Activated naive CD4-positive, alpha-beta T cell treated with Interleukin-2 at 50 U/mL for 16 hours (primary cell): Measurements from ENCODE around the gene TP53RK.
A peak's percentile ranks its signal among the peaks of the same experiment; 100 is the strongest.

Experiments
- DNase-seq: peaks from one replicate; pipeline ENCODE4 v3.0.0-alpha.2; 2020

The TP53RK gene

DNA sequence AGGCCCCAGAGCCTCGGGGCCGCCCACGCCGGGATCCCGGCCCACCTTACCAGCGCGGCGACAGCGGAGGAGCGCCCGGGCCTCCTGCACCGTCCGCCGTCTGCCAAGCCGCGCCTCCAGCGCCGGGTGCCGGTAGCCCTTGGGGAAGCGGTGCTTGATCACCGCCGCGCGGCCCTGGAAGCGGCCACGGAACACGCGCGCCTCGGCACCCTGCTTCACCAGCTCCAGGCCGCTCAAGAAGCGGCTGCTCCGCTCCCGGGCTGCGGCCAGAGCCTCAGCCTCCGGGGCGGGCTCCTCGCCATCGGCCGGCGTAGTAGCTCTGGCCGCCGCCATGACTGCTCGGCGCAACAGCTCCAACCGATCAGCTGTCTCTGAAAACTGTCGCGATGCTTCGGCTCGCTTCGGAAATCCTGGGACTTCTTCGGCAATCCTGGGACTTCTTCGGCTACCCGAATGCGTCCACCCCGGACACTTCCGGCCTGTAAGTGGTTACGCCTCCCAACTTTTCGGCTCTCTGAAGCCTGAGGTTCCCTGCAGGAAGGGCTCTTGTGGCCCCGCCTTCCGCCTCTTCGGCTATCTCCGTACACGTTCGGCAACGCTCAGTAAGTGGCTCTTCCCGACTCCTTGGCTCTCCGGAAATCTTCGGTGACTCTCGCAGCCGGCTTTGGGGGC, at the start of gene TP53RK:
TSS of gene TP53RK (minus strand) at position 363 of the 672 bp plus-strand sequence. CDS start at position 333, 30 bp downstream.
- DNase-seq: peak; percentile 96

DNA sequence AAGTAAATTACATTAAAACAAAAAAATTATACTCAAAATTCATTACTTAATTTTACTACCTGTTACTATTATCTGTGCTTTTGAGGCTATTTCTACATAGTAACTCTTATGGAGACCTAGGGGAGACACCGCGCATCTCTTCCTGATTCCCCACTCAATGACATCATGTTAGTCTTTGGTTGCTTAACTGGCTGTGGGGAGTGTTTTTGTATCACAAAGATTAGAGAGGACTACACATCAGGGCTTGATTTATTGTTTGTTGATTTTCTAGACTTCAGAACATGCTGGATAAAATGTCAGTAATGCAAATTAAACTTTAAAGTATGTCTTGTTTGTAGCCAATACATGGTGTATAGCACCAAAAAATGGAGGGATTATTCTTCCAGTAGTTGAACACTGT, 46.2 kb upstream of the TP53RK start:
- DNase-seq: no peak

GRCh38 chr20:46731770-46732169, 42.5 kb upstream of the TP53RK start:
- no peak for DNase-seq

DNA sequence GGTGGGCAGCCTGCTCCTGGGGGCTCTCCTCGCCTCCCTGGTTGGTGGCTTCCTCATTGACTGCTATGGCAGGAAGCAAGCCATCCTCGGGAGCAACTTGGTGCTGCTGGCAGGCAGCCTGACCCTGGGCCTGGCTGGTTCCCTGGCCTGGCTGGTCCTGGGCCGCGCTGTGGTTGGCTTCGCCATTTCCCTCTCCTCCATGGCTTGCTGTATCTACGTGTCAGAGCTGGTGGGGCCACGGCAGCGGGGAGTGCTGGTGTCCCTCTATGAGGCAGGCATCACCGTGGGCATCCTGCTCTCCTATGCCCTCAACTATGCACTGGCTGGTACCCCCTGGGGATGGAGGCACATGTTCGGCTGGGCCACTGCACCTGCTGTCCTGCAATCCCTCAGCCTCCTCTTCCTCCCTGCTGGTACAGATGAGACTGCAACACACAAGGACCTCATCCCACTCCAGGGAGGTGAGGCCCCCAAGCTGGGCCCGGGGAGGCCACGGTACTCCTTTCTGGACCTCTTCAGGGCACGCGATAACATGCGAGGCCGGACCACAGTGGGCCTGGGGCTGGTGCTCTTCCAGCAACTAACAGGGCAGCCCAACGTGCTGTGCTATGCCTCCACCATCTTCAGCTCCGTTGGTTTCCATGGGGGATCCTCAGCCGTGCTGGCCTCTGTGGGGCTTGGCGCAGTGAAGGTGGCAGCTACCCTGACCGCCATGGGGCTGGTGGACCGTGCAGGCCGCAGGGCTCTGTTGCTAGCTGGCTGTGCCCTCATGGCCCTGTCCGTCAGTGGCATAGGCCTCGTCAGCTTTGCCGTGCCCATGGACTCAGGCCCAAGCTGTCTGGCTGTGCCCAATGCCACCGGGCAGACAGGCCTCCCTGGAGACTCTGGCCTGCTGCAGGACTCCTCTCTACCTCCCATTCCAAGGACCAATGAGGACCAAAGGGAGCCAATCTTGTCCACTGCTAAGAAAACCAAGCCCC, 36.2 kb upstream of the TP53RK start:
- DNase-seq: no peak

- no peak for DNase-seq
Observed at GRCh38 chr20:46724343-46724959, 35.2 kb upstream of the TP53RK start.

DNA sequence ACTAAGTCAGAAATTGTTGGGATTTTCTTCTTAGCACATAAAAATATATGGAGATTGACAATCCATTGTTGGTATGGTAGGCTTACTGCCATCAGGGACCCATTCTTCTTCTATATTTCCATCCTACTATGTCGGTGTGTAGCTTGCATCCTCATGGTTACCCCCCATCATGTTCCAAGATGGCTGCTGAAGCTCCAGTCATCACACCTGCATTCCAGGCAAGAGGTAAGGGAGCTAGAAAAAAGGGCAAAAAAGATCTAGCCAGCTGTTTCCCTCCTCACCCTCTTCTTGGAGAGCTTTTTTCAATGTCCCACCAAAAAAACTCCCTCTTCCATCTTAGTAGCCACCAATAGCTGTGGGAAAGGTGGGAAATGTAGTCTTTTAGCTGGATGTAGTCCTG, 33.8 kb upstream of the TP53RK start:
- no peak for DNase-seq

DNA sequence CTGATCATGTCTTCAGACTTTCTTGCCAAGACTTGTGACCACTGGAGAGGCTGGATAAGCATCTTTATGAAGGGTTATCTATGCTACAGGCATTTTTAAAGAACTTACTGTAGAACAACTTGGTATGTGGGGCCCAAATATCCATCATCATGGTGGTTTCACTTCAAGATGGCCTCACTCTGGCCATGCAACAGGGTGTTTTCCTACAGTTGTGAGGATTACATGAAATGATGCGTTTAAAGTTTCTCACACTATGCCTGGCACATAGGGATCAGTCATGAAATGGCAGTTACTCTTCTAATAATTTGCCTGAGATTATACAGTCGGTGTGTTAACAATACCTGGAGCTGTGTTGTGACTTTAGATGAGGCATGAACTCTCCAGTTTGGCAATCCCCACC, 33.2 kb upstream of the TP53RK start:
- no peak for DNase-seq

DNA sequence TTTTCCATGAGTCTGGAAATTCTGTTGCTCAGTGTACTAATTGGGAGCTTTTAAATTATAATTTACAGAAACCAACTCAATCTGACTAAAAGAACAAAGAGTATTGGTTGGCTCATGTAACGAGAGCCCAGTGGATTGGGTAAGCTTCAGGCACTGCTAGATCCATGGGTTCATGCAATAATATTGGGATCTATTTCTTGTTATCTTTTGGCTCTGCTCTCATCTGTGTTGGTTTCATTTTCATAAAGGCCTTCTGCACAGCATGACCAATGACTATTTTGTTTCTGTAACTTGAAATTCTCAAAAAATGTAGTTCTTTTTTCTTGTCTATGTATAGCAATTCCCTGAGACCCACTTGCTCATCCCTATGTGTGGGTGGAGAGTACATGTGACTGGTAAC, 32.2 kb upstream of the TP53RK start:
- no peak for DNase-seq

DNA sequence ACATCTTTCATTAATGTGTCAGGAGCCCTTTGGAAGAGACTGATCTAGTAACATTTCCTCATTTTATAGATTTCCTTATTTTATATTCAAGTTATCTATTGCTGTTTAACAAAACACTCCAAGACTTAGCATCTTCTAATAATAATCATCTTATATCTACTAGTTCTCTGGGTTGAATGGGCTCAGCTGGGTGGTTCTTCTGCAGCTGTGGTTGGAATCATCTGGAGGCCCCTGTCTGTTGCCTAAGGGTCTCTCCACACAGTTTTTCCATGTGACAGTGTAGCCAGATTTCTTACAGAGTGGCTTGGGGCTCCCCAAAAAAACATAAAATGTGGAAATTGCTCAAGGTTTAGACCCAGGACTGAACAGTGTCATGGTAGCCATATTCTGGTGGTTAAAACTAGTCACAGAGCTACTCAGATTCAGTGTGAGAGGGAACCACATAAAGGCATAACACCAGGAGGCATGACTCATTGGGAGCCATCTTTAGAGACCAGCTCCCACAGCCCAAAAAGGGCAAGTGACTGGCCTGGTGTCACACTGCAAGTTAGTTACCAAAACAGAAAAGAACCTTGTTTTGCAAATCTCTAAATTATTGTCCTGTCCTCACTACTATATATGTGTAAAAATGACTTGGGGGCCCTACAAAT, 31.7 kb upstream of the TP53RK start:
- no peak for DNase-seq

DNA sequence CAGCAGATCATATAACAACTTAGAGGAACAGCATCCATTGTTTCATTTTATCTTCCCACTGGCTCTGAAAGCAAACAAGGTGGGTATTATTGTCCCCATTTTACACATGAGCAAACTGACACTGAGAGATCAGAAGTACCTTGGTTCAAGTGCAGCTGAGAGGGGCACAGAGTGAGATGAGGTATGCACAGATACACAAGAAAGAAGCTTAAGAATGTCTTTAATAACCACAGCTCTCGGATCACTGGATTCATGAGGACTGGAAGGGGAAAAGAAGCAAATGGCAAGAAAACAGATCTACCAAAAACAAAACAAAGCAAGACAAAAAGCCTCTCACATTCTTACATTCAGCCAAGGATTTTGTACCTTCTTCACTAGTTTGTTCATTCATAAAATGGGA, 30.8 kb upstream of the TP53RK start:
- DNase-seq: no peak

DNA sequence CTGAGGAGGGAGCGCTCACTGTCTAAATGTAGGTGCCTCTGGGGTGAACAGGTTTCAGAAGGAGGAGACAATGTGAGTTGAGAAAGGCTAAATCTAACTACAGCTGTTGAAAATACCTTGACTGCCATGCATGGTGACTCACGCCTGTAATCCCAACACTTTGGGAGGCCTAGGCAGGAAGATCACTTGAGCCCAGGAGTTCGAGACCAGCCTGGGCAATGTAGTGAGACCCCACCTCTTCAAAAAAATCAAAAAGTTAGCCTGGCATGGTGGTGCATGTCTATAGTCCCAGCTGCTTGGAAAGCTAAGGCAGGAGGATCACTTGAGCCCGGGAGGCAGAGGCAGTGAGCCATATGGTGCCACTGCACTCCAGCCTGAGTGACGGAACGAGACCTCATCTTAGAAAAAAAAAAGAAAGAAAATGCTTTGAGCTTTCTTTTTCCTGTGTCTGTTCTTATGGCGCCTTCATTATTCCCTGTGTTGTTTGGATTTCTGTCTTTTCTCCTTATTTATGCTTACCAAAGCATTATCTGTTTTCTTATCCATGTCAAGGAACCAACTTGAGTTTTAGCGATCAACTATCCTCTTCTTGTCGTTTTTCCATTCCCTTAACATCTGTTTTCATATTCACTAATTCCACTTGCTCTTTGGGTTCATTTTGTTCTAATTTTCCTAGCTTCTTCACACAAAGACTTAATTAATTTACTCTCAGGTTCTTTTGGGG, 28.7 kb upstream of the TP53RK start:
- no peak for DNase-seq

- DNase-seq: no peak
Observed at GRCh38 chr20:46715292-46715756, 26.1 kb upstream of the TP53RK start.

DNA sequence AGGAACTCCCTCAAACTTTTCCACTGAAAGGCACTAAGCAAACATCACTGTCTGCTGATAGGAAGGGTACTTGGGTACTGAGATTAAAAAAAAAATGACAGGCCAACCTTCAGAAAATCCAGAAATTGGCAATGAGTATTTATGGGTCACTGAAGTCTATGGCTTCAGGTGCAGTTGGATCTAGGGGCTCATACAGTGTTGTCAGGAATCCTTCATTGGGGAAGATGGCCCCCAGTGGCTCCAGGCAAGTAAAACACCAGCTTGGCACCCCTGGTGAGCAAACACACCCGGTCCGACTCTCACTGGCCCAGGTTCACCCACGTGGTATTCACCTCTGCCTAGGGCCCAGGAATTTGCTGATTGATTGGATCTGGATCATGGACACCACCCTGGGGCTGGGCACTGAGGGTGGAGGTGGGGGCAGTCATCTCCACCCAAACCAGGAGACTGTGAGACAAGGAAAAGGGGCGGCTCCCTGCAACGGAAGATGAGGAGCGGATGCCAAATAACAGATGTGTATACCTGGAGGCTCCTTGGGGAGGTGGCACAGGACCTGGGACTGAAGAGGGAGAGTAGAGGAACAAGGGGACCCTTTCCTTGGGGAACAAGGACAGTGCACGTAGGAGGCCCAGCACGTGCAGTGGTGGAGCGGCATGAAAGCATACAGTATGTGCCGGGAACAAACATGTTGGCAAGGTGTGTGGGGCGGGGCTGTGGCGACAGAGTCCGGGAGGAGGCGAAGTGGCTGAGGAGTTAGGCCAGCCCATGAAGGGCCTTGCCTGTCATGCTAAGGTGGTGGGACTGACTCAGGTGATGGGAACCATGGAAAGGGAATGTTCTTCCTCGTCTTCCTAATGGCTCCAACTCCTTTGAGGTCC, 25.0 kb upstream of the TP53RK start:
- DNase-seq: no peak

DNA sequence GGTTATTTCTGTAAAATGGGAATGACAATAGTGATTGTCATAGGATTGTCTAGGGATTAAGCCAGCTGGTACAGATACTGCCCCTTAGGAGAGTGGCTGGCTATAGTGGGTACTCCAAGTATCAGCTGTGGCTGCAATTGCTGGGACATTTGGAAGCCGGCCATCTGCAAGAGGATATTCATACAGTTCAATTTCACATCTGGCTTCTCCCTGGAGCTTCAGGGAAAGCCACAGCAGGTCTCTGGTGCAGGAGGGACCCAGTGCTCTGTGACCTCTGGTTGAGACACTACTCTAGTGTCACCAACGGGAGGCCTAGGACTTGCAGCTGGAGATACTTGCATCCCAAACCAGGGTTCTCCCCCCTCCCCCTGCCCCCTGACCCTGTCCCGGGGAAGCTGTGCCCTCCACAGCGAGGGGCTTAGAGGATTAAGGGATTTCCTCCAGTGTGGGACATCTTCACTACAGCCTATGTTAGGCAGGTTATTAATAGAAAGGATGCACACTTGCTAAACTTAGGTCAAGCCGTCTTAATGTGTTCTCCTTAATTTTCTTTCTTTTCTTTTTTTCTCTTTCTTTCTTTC, 22.9 kb upstream of the TP53RK start:
- DNase-seq: no peak

DNA sequence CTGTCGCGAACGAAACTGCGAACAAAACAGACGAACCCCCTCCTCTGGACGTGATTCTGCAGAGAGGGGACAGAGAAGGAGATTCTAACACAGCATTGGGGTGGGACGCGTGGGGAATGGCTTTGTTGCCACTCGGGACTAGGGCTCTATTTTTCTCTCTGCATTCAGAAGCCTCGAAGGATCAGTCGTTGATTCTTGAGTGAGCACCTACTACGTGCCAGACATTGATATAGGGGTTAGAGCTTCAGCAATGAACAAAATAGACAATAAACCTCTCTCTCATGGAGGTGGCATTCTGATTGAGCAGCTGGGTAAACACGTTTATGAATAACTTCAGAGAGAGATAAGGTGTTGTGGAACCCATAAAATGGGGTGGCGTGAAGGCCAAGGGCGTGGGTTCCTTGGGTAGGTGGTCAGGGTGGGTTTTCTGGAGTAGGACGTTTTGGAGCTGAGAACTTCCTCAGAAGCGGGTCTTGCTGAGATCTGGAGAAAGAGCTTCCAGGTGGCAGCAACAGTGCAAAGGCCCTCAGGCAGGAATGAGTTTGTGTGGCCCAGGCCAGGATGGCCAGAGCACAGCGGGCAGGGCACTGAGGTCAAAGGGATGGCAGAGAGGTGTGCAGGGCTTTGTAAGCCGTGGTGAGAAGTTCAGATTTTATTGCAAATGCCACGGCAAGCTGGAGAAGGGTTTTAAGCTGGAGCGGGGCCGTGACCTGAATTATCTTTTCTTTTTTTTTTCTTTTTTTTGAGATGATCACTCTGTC, 21.1 kb upstream of the TP53RK start:
- DNase-seq: no peak

DNA sequence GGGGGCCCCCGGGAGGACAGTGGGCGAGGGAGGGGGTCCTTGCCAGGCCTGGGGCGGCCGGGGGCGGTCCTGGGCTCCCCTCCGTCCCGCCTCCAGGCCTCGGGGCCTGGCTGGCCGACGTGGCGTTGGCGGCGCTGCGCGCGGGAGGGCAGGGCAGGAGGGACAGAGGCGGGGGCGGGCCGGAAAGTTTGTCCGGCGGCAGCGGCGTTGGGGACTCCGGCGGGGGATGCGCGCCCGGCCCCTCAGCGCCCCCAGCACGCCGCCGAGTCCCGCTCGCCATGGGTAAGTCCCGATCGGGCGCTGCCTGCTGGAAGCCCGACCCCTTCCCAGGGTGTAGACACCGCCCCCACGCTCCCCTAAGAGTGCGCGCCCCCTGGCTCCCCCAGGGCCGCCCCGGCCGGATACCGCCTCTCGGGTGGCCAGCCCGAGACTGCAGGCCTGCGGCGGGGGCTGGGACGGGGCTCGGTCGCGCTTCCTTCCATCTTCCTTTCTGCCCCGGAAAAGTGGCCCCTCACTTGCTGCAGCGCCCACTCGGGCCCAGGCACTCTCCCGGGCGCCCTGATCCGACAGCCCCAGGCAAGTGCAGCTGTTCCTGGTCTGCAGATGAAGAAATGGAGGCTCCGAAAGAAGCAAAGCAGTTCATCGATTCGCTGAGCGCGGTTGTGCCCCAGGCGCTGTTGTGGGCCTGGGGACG, 20.4 kb upstream of the TP53RK start, which contains the start of gene SLC2A10:
TSS of gene SLC2A10 (plus strand) at position 191 of the 694 bp plus-strand sequence. CDS start at position 279, 88 bp downstream.
- DNase-seq: no peak

DNA sequence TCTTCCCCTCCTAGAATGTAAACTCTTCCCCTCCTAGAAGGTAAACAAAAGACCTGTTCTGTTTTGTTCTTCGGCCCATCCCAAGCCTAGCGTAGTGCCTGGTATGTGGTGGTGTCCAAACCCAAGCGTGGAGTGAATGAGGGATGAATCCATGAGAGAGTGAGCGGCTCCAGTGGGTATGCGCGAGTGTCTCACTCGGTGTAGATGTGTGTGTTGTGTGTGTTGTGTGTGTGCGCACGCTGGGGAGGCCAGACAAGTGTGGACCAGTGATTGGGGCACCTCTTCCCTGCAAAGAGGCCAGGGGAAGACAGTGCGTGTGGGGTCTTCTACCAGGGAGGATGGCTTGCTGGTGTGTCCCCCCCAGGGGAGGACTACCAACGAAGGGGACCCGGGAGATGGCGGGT, 19.8 kb upstream of the TP53RK start:
- DNase-seq: no peak

GRCh38 chr20:46708172-46708860, 19.1 kb upstream of the TP53RK start:
- DNase-seq: no peak

GRCh38 chr20:46706242-46706641, 17.0 kb upstream of the TP53RK start:
- no peak for DNase-seq
